Chondrocyte (in vitro differentiated cells): Measurements from ENCODE around the gene GPR157. TPM values are rescaled to one million over a fixed set of nuclear protein-coding genes. Genes with fewer than 3 reads are reported as not detected.
A peak's percentile ranks its signal among the peaks of the same experiment; 100 is the strongest.

ENCODE experiments used
- DNase-seq: peaks from one replicate; pipeline ENCODE4 v3.0.0; 2021; ENCODE audit warnings: mixed read lengths, low spot score
- H3K27ac Mint-ChIP-seq: one replicate; pipeline ENCODE4 v1.8.0; 2021; ENCODE audit warnings: mild to moderate bottlenecking, moderate library complexity, mixed read lengths; ENCODE audit not compliant: unreplicated experiment
- H3K27me3 Mint-ChIP-seq: 2 replicates; pipeline ENCODE4 v1.8.0; 2021; ENCODE audit warnings: low read depth, mixed read lengths
- H3K36me3 Mint-ChIP-seq: 2 replicates; pipeline ENCODE4 v1.8.0; 2021; ENCODE audit warnings: low read depth, mixed read lengths
- H3K4me1 Mint-ChIP-seq: 2 replicates; pipeline ENCODE4 v1.8.0; 2021; ENCODE audit warnings: low read depth, mild to moderate bottlenecking, mixed read lengths
- H3K4me3 Mint-ChIP-seq: one replicate; pipeline ENCODE4 v1.8.0; 2021; ENCODE audit warnings: mild to moderate bottlenecking, moderate library complexity, mixed read lengths; ENCODE audit not compliant: unreplicated experiment
- H3K9me3 Mint-ChIP-seq: 2 replicates; pipeline ENCODE4 v1.8.0; 2021; ENCODE audit warnings: low read depth, mixed read lengths
- total RNA-seq: library from RNA; stranded (reverse); gene quantifications from 3 replicates; pipeline ENCODE4 v1.2.1, GENCODE V29; 2021
- TF ChIP-seq, protein P1 (sequence below): fragments of 200-600 bp; sonication (generic); IDR thresholded peaks from 2 replicates; pipeline ENCODE4 v1.5.0; 2021; ENCODE audit warnings: antibody characterized with exemption, mild to moderate bottlenecking, moderate library complexity

GPR157 gene
- total RNA-seq, 1 donor from 2014 or later: 6.9 TPM

DNA sequence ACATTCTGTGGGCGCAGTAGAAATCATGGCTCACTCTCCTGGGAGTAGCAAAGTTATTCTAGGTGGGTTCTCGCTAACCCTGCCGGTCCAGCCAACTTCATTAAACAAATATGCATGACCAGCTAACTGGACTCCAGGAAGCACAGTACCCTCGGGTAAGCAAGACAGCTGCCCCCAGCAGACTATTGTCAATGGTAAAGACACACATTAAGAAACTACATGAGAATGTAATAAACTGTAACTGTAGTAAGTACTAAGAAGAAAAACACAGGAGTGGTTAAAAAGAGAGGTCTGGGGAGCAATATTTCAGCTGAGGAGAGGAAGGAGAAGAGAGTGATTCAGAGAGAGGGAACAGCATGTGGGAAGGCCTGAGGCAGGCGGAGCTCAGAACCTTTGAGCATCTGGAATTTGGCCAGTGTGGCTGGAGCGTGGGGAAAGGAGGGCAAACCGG lies 66.9 kb downstream of the GPR157 start:
- Mint-ChIP-seq H3K27ac (peak overlapping the region; percentile 0), H3K4me1 (peaks cover 31% of the 10 kb centered on the region), H3K4me3 (no peak overlapping the region), H3K27me3 (no peaks in the 10 kb centered on the region), H3K9me3 (no peaks in the 10 kb centered on the region), H3K36me3 (no peaks in the 10 kb centered on the region)
- TF ChIP-seq, protein P1, sequence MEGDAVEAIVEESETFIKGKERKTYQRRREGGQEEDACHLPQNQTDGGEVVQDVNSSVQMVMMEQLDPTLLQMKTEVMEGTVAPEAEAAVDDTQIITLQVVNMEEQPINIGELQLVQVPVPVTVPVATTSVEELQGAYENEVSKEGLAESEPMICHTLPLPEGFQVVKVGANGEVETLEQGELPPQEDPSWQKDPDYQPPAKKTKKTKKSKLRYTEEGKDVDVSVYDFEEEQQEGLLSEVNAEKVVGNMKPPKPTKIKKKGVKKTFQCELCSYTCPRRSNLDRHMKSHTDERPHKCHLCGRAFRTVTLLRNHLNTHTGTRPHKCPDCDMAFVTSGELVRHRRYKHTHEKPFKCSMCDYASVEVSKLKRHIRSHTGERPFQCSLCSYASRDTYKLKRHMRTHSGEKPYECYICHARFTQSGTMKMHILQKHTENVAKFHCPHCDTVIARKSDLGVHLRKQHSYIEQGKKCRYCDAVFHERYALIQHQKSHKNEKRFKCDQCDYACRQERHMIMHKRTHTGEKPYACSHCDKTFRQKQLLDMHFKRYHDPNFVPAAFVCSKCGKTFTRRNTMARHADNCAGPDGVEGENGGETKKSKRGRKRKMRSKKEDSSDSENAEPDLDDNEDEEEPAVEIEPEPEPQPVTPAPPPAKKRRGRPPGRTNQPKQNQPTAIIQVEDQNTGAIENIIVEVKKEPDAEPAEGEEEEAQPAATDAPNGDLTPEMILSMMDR: no peak
- peak; percentile 4 for DNase-seq

DNA sequence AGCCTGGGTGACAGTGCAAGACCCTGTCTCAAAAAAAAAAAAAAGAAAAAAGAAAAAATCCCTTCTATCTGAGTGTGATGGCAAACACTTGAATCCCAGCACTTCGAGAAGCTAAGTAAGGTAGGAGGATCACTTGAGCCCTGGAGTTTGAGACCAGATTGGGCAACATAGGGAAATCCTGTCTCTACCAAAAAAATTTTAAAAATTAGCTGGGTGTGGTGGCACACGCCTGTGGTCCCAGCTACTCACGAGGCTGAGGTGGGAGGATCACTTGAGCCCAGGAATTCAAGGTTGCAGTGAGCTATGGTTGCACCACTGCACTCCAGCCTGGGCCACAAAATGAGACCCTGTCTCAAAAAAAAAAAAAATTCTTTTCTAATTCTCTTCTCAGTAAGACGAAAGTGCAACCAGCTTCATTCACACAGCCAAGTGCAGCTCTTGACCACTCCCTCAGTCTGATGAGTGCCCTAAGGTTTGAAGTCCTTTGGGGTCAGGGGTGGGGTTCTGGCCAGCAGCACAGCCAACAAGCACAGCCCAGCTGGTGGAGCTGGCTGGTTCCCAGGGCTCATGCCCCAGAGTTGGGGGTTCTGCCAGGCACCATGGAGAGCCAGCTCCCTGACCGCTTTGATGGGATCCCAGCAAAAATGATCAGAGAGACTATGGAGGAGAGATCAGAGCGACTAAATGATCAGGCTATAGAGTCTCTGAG lies 67.5 kb downstream of the GPR157 start:
- TF ChIP-seq, protein P1: no peak
- Mint-ChIP-seq H3K27ac (peak overlapping the region; percentile 0), H3K27me3 (no peaks in the 10 kb centered on the region), H3K36me3 (no peaks in the 10 kb centered on the region), H3K4me1 (peaks cover 30% of the 10 kb centered on the region), H3K4me3 (no peak overlapping the region), H3K9me3 (no peaks in the 10 kb centered on the region)
- no peak for DNase-seq

DNA sequence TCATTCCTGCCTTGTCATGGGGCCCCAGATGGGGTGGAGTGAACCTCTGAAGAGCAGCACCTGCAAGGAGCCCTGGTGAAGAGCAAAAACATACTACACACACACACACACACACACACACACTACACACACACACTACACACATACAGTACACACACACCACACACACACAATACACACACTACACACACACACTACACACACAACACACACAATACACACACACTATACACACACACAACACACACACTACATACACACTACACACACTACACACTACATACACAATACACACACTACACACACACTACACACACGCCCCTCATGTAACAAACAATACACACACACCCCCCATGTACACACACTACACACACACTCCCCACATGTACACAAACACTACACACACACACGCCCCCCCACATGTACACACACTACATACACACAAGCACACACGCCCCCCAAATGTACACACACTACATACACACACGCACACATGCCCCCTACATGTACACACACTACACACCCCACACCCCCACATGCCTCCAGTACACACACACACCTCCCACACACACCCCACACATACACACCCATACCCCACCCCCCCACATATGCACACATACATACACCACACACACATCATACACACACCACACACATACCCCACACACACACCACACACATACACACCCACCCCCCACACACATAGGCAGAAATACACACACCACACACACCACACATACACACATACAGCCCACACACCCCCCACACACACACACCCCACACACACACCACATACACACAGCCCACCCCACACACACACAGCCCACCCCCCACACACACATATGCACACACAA lies 68.8 kb downstream of the GPR157 start:
- no peak overlapping the region for H3K4me3 Mint-ChIP-seq
- no peaks in the 10 kb centered on the region for H3K9me3 Mint-ChIP-seq
- no peak for DNase-seq
- H3K4me1 Mint-ChIP-seq: peaks cover 27% of the 10 kb centered on the region
- no peaks in the 10 kb centered on the region for H3K36me3 Mint-ChIP-seq
- H3K27me3 Mint-ChIP-seq: no peaks in the 10 kb centered on the region
- H3K27ac Mint-ChIP-seq: no peak overlapping the region
- TF ChIP-seq, protein P1: no peak

DNA sequence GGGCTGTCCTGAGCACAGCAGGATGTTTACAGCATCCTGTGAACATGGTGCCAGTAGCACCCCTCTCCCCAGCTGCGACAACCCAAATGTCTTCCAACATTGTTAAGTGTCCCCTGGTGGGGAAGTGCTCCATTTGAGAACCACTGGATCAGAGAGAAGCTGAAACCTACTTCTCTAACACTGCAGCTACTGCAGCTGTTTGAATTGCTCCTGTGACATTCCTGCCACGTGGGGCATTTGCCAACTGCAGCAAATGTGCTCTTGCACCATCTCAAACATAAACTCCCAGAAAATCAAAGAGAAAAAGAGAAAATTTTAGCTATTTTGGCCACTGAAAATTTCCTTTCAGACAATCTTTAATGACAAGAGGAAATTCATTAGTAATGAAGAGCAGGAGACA lies 70.4 kb downstream of the GPR157 start:
- H3K9me3 Mint-ChIP-seq: no peaks in the 10 kb centered on the region

DNA sequence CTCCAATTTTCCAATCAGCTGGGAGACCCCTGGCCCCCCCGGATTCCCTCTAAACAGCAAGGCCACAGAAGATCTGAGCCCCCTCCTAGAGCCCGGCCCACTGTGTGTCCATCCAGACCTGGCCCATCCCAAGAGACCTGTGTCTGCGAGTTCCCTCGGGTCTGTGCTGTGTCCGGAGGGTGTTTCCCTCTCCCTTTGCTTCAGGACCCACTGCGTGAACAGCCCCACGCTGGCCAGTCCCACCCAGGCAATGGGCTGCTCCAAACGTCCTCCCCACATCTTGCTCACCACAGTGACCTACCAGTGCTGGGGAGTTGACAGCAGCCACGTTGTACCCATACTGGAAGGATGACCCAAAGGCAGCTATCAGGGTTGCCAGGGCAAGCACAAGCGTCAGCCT lies 71.1 kb downstream of the GPR157 start:
- TF ChIP-seq, protein P1: no peak
- Mint-ChIP-seq H3K27me3 (peaks cover 3% of the 10 kb centered on the region), H3K4me3 (no peak overlapping the region), H3K27ac (no peak overlapping the region), H3K4me1 (peaks cover 17% of the 10 kb centered on the region), H3K36me3 (no peaks in the 10 kb centered on the region), H3K9me3 (no peaks in the 10 kb centered on the region)
- DNase-seq: no peak

More for the DNA sequence above, 70.4 kb downstream of the GPR157 start:
- peaks cover 3% of the 10 kb centered on the region for H3K27me3 Mint-ChIP-seq
- H3K4me1 Mint-ChIP-seq: peaks cover 17% of the 10 kb centered on the region
- no peak for DNase-seq
- no peak overlapping the region for H3K4me3 Mint-ChIP-seq
- TF ChIP-seq, protein P1: peak; percentile 55
- no peaks in the 10 kb centered on the region for H3K36me3 Mint-ChIP-seq
- no peak overlapping the region for H3K27ac Mint-ChIP-seq
